Naive B cell (primary cell): ENCODE measurements around the gene CCDC117. TPM values are rescaled to one million over a fixed set of nuclear protein-coding genes. Genes with fewer than 3 reads are reported as not detected.
"Not testable (repeated sequence)": the region's sequence is repeated elsewhere in the genome, so short reads cannot be mapped to it uniquely, and the experiment has no call there.

Source experiments
- ATAC-seq, 2 donors: fragments of 150-1000 bp; cut with Tn5 transposase; 2 replicates each; pipeline ENCODE4 v1.10.0; 2021; ENCODE audit warnings: low read depth in 2 of 2, mild to moderate bottlenecking in 2 of 2, moderate library complexity in 2 of 2
- DNase-seq: peaks from one replicate; pipeline ENCODE4 v3.0.0; 2022
- H3K27ac Mint-ChIP-seq, 6 donors: one replicate each; pipeline ENCODE4 v1.8.0; 2020 to 2022; ENCODE audit warnings: mild to moderate bottlenecking in 6 of 6, mixed read lengths in 6 of 6, moderate library complexity in 5 of 6, inconsistent platforms in 2 of 6
- H3K27me3 Mint-ChIP-seq, 3 donors: one replicate each; pipeline ENCODE4 v1.8.0; 2021 to 2022; ENCODE audit warnings: mixed read lengths in 3 of 3, mild to moderate bottlenecking in 1 of 3
- H3K36me3 Mint-ChIP-seq, 2 donors: one replicate each; pipeline ENCODE4 v1.8.0; 2020 to 2022; ENCODE audit warnings: mixed read lengths in 2 of 2, inconsistent platforms in 1 of 2, mild to moderate bottlenecking in 1 of 2
- H3K4me1 Mint-ChIP-seq, 3 donors: one replicate each; pipeline ENCODE4 v1.8.0; 2020 to 2022; ENCODE audit warnings: mixed read lengths in 3 of 3, inconsistent platforms in 1 of 3, mild to moderate bottlenecking in 1 of 3, moderate library complexity in 1 of 3
- H3K4me3 Mint-ChIP-seq, 8 donors: one replicate each; pipeline ENCODE4 v1.8.0; 2020 to 2022; ENCODE audit warnings: mild to moderate bottlenecking in 8 of 8, mixed read lengths in 8 of 8, moderate library complexity in 8 of 8, inconsistent platforms in 2 of 8
- H3K9me3 Mint-ChIP-seq, 7 donors: one replicate each; pipeline ENCODE4 v1.8.0; 2020 to 2022; ENCODE audit warnings: mixed read lengths in 7 of 7, mild to moderate bottlenecking in 5 of 7, inconsistent platforms in 2 of 7, moderate library complexity in 1 of 7
- polyA plus RNA-seq, 6 donors: library from polyadenylated mRNA; unstranded; fragments of 300-500 nt; fragmentation: Illumina TruSeq; gene quantifications; one replicate each; pipeline ENCODE4 v1.2.3, GENCODE V29; 2021; ENCODE audit warnings: low read depth in 6 of 6

CCDC117 gene
- polyA plus RNA-seq: 10 to 100 TPM in 5 of 6 donors, 1 to 10 TPM in 1; 9.9 to 30.0 (median 19.5) TPM

GRCh38 chr22:28772633-28773460 is at the start of gene CCDC117:
TSS of gene CCDC117 (plus strand) at chr22:28772695. CDS start at chr22:28772850, 155 bp downstream.
- Mint-ChIP-seq H3K4me1 (peaks cover 17 to 45% (median 31%) of the 10 kb centered on the region in 3 donors), H3K27me3 (no peaks in the 10 kb centered on the region), H3K9me3 (peaks cover 0 to 8% (median 1%) of the 10 kb centered on the region in 7 donors), H3K4me3 (peak within 1 kb of the TSS; percentile 89 to 97 (median 94)), H3K36me3 (peaks cover 0 to 7% of the 10 kb centered on the region in 2 donors), H3K27ac (peak within 1 kb of the TSS; percentile 93 to 97 (median 96))
- DNase-seq (peak; percentile 90), ATAC-seq (peak; percentile 90)

- Mint-ChIP-seq H3K27ac (no peak overlapping the region), H3K9me3 (no peaks in the 10 kb centered on the region), H3K27me3 (no peaks in the 10 kb centered on the region), H3K4me3 (no peak overlapping the region), H3K4me1 (peaks cover 7 to 10% (median 8%) of the 10 kb centered on the region in 3 donors), H3K36me3 (peaks cover 0 to 19% of the 10 kb centered on the region in 2 donors)
- DNase-seq: no peak
- ATAC-seq: no peak
These were observed 44.5 kb upstream of the CCDC117 start for GRCh38 chr22:28728002-28728401.

- DNase-seq: no peak
- H3K4me3 Mint-ChIP-seq: no peak overlapping the region
- H3K9me3 Mint-ChIP-seq: no peaks in the 10 kb centered on the region
- H3K27ac Mint-ChIP-seq: peak overlapping the region in 2 of 6 donors; percentile 8 to 43
- H3K36me3 Mint-ChIP-seq: peaks cover 0 to 17% of the 10 kb centered on the region in 2 donors
- no peaks in the 10 kb centered on the region for H3K27me3 Mint-ChIP-seq
- ATAC-seq: no peak
- peaks cover 7 to 10% (median 8%) of the 10 kb centered on the region in 3 donors for H3K4me1 Mint-ChIP-seq
These were observed 43.7 kb upstream of the CCDC117 start for GRCh38 chr22:28728621-28729313.

GRCh38 chr22:28730179-28730578 is 42.3 kb upstream of the CCDC117 start:
- Mint-ChIP-seq H3K27ac (peak overlapping the region in 5 of 6 donors; percentile 20 to 88 (median 83)), H3K4me3 (peak overlapping the region in 1 of 8 donors; percentile 41), H3K9me3 (no peaks in the 10 kb centered on the region), H3K36me3 (peaks cover 0 to 22% of the 10 kb centered on the region in 2 donors), H3K4me1 (peaks cover 7 to 10% (median 8%) of the 10 kb centered on the region in 3 donors), H3K27me3 (no peaks in the 10 kb centered on the region)
- DNase-seq: no peak
- no peak for ATAC-seq

GRCh38 chr22:28734393-28734792 is 38.1 kb upstream of the CCDC117 start:
- peaks cover 0 to 11% of the 10 kb centered on the region in 2 donors for H3K36me3 Mint-ChIP-seq
- H3K4me1 Mint-ChIP-seq: peaks cover 5 to 13% (median 11%) of the 10 kb centered on the region in 3 donors
- H3K4me3 Mint-ChIP-seq: no peak overlapping the region
- peak overlapping the region in 1 of 6 donors; percentile 64 for H3K27ac Mint-ChIP-seq
- no peaks in the 10 kb centered on the region for H3K9me3 Mint-ChIP-seq
- ATAC-seq (no peak), DNase-seq (no peak)
- H3K27me3 Mint-ChIP-seq: no peaks in the 10 kb centered on the region

GRCh38 chr22:28736301-28737155 is 36.0 kb upstream of the CCDC117 start:
- H3K9me3 Mint-ChIP-seq: no peaks in the 10 kb centered on the region
- H3K27me3 Mint-ChIP-seq: no peaks in the 10 kb centered on the region
- DNase-seq (no peak), ATAC-seq (no peak)
- H3K36me3 Mint-ChIP-seq: peaks cover 0 to 11% of the 10 kb centered on the region in 2 donors
- H3K4me1 Mint-ChIP-seq: peaks cover 8 to 20% (median 9%) of the 10 kb centered on the region in 3 donors
- peak overlapping the region in 1 of 6 donors; percentile 39 for H3K27ac Mint-ChIP-seq
- no peak overlapping the region for H3K4me3 Mint-ChIP-seq

GRCh38 chr22:28737701-28738100 is 34.8 kb upstream of the CCDC117 start:
- H3K4me1 Mint-ChIP-seq: peaks cover 17 to 30% (median 19%) of the 10 kb centered on the region in 3 donors

GRCh38 chr22:28738876-28739275 is 33.6 kb upstream of the CCDC117 start:
- peak overlapping the region in 2 of 8 donors; percentile 15 to 35 for H3K4me3 Mint-ChIP-seq
- not testable (repeated sequence) for DNase-seq, ATAC-seq, H3K27me3 Mint-ChIP-seq, H3K9me3 Mint-ChIP-seq
- peak overlapping the region in 1 of 6 donors; percentile 60 for H3K27ac Mint-ChIP-seq
- H3K36me3 Mint-ChIP-seq: peaks cover 0 to 10% of the 10 kb centered on the region in 2 donors
- H3K4me1 Mint-ChIP-seq: peaks cover 22 to 41% (median 25%) of the 10 kb centered on the region in 3 donors

More at GRCh38 chr22:28737701-28738100, 34.8 kb upstream of the CCDC117 start:
- peak overlapping the region in 1 of 6 donors; percentile 24 for H3K27ac Mint-ChIP-seq
- DNase-seq (no peak), ATAC-seq (no peak)
- H3K36me3 Mint-ChIP-seq: peaks cover 0 to 11% of the 10 kb centered on the region in 2 donors
- no peaks in the 10 kb centered on the region for H3K9me3 Mint-ChIP-seq
- no peaks in the 10 kb centered on the region for H3K27me3 Mint-ChIP-seq
- H3K4me3 Mint-ChIP-seq: peak overlapping the region in 1 of 8 donors; percentile 35

- Mint-ChIP-seq H3K4me1 (peaks cover 22 to 44% (median 25%) of the 10 kb centered on the region in 3 donors), H3K27ac (peak overlapping the region; percentile 77 to 98 (median 96)), H3K36me3 (no peaks in the 10 kb centered on the region), H3K9me3 (no peaks in the 10 kb centered on the region), H3K4me3 (peak overlapping the region; percentile 91 to 99 (median 97)), H3K27me3 (no peaks in the 10 kb centered on the region)
- DNase-seq (no peak), ATAC-seq (no peak)
These were observed 31.2 kb upstream of the CCDC117 start for GRCh38 chr22:28741200-28741784.

GRCh38 chr22:28741785-28742561 is 30.5 kb upstream of the CCDC117 start, which contains the start of the genes CHEK2 and HSCB:
TSS of gene CHEK2 (minus strand) at chr22:28741820. CDS start at chr22:28734721, 7,099 bp downstream.
TSS of gene HSCB (plus strand) at chr22:28742039. CDS start at chr22:28742096, 57 bp downstream.
- Mint-ChIP-seq H3K27me3 (no peaks in the 10 kb centered on the region), H3K4me3 (peak within 1 kb of the TSS; percentile 91 to 99 (median 97)), H3K36me3 (no peaks in the 10 kb centered on the region), H3K9me3 (no peaks in the 10 kb centered on the region), H3K27ac (peak within 1 kb of the TSS; percentile 77 to 98 (median 96)), H3K4me1 (peaks cover 22 to 44% (median 25%) of the 10 kb centered on the region in 3 donors)
- peak; percentile 98 for DNase-seq
- peak; percentile 90 for ATAC-seq

GRCh38 chr22:28742562-28742962 is 29.9 kb upstream of the CCDC117 start:
- Mint-ChIP-seq H3K4me1 (peaks cover 22 to 44% (median 25%) of the 10 kb centered on the region in 3 donors), H3K36me3 (no peaks in the 10 kb centered on the region), H3K27me3 (no peaks in the 10 kb centered on the region), H3K4me3 (peak overlapping the region; percentile 91 to 99 (median 97)), H3K9me3 (no peaks in the 10 kb centered on the region), H3K27ac (peak overlapping the region; percentile 77 to 98 (median 96))
- ATAC-seq: no peak
- no peak for DNase-seq
